GM23248 (cell line): ENCODE data around the gene PSMD6.

Source experiments
- EZH2 ChIP-seq: fragments of 200-600 bp; sonication (generic); IDR thresholded peaks from 2 replicates; pipeline ENCODE4 v1.6.1; 2018; ENCODE audit warnings: antibody characterized with exemption, mild to moderate bottlenecking; ENCODE audit not compliant: insufficient read depth, poor library complexity, severe bottlenecking
- EZH2phosphoT487 ChIP-seq: fragments of 200-600 bp; sonication (generic); IDR thresholded peaks from 2 replicates; pipeline ENCODE4 v1.6.1; 2018; ENCODE audit warnings: antibody characterized with exemption, moderate library complexity, mild to moderate bottlenecking, low read depth; ENCODE audit not compliant: insufficient read depth

- TF ChIP-seq EZH2, result no peak
- TF ChIP-seq EZH2phosphoT487, result no peak
Observed at GRCh38 chr3:63980830-63981498, 42.3 kb downstream of the PSMD6 start.
